ENCODE measurements around the gene PVALB.

DNA sequence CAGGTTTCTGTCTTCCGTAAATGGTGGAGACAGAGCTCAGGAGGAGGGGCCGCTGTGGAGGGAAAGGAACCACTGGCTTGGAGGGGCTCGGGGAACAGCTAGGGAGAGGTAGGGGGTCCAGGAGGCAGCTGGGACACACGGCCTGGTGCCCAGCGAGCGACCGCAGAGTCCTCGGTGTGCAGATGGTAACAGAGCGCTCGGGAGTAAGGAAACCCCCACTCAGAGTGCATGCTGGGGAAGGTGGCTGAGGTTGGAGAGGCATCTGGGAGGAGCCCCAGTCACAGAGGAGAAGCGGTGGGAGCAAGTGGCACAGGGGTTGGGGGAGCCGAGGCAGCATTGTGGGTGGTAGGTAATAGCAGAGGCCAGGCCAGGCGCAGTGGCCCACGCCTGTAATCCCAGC, 33.2 kb upstream of the PVALB start:
- TF ChIP-seq, protein P1, sequence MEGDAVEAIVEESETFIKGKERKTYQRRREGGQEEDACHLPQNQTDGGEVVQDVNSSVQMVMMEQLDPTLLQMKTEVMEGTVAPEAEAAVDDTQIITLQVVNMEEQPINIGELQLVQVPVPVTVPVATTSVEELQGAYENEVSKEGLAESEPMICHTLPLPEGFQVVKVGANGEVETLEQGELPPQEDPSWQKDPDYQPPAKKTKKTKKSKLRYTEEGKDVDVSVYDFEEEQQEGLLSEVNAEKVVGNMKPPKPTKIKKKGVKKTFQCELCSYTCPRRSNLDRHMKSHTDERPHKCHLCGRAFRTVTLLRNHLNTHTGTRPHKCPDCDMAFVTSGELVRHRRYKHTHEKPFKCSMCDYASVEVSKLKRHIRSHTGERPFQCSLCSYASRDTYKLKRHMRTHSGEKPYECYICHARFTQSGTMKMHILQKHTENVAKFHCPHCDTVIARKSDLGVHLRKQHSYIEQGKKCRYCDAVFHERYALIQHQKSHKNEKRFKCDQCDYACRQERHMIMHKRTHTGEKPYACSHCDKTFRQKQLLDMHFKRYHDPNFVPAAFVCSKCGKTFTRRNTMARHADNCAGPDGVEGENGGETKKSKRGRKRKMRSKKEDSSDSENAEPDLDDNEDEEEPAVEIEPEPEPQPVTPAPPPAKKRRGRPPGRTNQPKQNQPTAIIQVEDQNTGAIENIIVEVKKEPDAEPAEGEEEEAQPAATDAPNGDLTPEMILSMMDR (IDR thresholded peaks at IDR 0.05), result no peak
- no peak for TF ChIP-seq POLR2A (IDR thresholded peaks at IDR 0.05)
